Keratinocyte (primary cell): Measurements from ENCODE around the gene MYBBP1A. TPM values are rescaled to one million over a fixed set of nuclear protein-coding genes. Genes with fewer than 3 reads are reported as not detected.
A peak's percentile ranks its signal among the peaks of the same experiment; 100 is the strongest.

Experiments used
- DNase-seq: peaks from one replicate; pipeline ENCODE4 v3.0.0-alpha.2; 2011; ENCODE audit warnings: low read depth, missing footprints, low spot score
- FAIRE-seq: peaks from 2 replicates; lab custom pipeline; 2011; peaks lifted over from hg19 to GRCh38; lab: Jason Lieb, UNC
- H2AFZ ChIP-seq: 2 replicates; pipeline ENCODE4 v1.6.0; 2012; ENCODE audit warnings: low read length, control low read depth, inconsistent platforms; ENCODE audit not compliant: control insufficient read depth
- H3K27ac ChIP-seq: 2 replicates; pipeline ENCODE4 v1.5.1; 2011; ENCODE audit warnings: low read length; ENCODE audit not compliant: control insufficient read depth, insufficient read depth
- H3K27me3 ChIP-seq: 3 replicates; pipeline ENCODE4 v1.6.0; 2011; ENCODE audit warnings: low read length; ENCODE audit not compliant: control insufficient read depth, insufficient read depth; ENCODE audit errors: extremely low read depth
- H3K36me3 ChIP-seq, 2 experiments: 2 replicates in 1 of 2; 3 replicates in 1 of 2; pipeline ENCODE4 v1.5.1; 2011; ENCODE audit warnings: low read length in 2 of 2, mild to moderate bottlenecking in 1 of 2; ENCODE audit not compliant: control insufficient read depth in 2 of 2, insufficient read depth in 2 of 2; ENCODE audit errors: extremely low read depth in 1 of 2
- H3K4me1 ChIP-seq: 3 replicates; pipeline ENCODE4 v1.5.1; 2011; ENCODE audit warnings: low read length; ENCODE audit not compliant: control insufficient read depth, insufficient read depth; ENCODE audit errors: extremely low read depth
- H3K4me2 ChIP-seq: 3 replicates; pipeline ENCODE4 v1.6.0; 2011; ENCODE audit warnings: low read depth, low read length; ENCODE audit not compliant: control insufficient read depth, insufficient read depth; ENCODE audit errors: extremely low read depth
- H3K4me3 ChIP-seq, 3 experiments: fragments of 200-600 bp in 1 of 3; sonication (generic) in 1 of 3; 2 replicates in 2 of 3; 3 replicates in 1 of 3; pipeline ENCODE4 v1.5.1; 2011 to 2016; ENCODE audit warnings: low read length in 3 of 3, mild to moderate bottlenecking in 3 of 3, control low read depth in 2 of 3, inconsistent platforms in 1 of 3, low read depth in 1 of 3, mixed read lengths in 1 of 3, mixed run types in 1 of 3, moderate library complexity in 1 of 3; ENCODE audit not compliant: control insufficient read depth in 2 of 3, insufficient read depth in 2 of 3; ENCODE audit errors: extremely low read depth in 1 of 3
- H3K79me2 ChIP-seq: 2 replicates; pipeline ENCODE4 v1.6.0; 2012; ENCODE audit warnings: low read length; ENCODE audit not compliant: control insufficient read depth, insufficient read depth
- H3K9ac ChIP-seq: 3 replicates; pipeline ENCODE4 v1.6.0; 2011; ENCODE audit warnings: low read length; ENCODE audit not compliant: control insufficient read depth, insufficient read depth; ENCODE audit errors: extremely low read depth
- H3K9me1 ChIP-seq: 3 replicates; pipeline ENCODE4 v1.6.0; 2011; ENCODE audit warnings: low read length; ENCODE audit not compliant: control insufficient read depth, insufficient read depth; ENCODE audit errors: extremely low read depth
- H3K9me3 ChIP-seq: 2 replicates; pipeline ENCODE4 v1.5.1; 2012; ENCODE audit warnings: low read depth, low read length; ENCODE audit not compliant: control insufficient read depth
- H4K20me1 ChIP-seq: 3 replicates; pipeline ENCODE4 v1.6.0; 2011; ENCODE audit warnings: low read length; ENCODE audit not compliant: control insufficient read depth, insufficient read depth; ENCODE audit errors: extremely low read depth
- CTCF ChIP-seq, 3 experiments: IDR thresholded peaks in 1 of 3; conservative IDR thresholded peaks in 1 of 3; optimal IDR thresholded peaks in 1 of 3; 2 replicates in 2 of 3; 3 replicates in 1 of 3; pipeline versions ENCODE3 to v1.5.1; 2011; ENCODE audit warnings: low read length in 3 of 3, mild to moderate bottlenecking in 3 of 3, moderate library complexity in 2 of 3, control low read depth in 1 of 3, inconsistent platforms in 1 of 3; ENCODE audit not compliant: insufficient read depth in 2 of 3; ENCODE audit errors: extremely low read depth in 1 of 3
- EZH2 ChIP-seq: IDR thresholded peaks from one replicate; pipeline ENCODE4 v1.6.1; 2012; ENCODE audit warnings: inconsistent platforms, mild to moderate bottlenecking, low read length, moderate library complexity
- dilution Hi-C: fragments of 300-500 bp; cut with MboI; formaldehyde crosslinking; loops from one replicate; pipeline ENCODE4 v1.7.0; 2020; ENCODE audit warnings: low sequenced_read_pairs; ENCODE audit not compliant: extremely low pct_ligation_motif_present
- polyA plus RNA-seq, 5 experiments: library from polyadenylated mRNA; depleted of rRNA in 3 of 5; stranded (reverse) in 3 of 5; stranded (forward) in 1 of 5; unstranded in 1 of 5; fragments of >200 nt; gene quantifications; 1 replicate in 1 of 5; 2 replicates in 3 of 5; 3 replicates in 1 of 5; pipeline versions ENCODE4 v1.2.1 to v1.2.3, GENCODE V29; 2011 to 2012; ENCODE audit warnings: missing spikeins in 2 of 5, low read depth in 1 of 5, low replicate concordance in 1 of 5

MYBBP1A gene
- polyA plus RNA-seq, 1 donor (not counting 4 experiments of a cell fraction or from before 2014, with no cell fraction given): 20.5 TPM

GRCh38 chr17:4541328-4542002 lies 13.7 kb downstream of the MYBBP1A start:
- H3K36me3 ChIP-seq: peaks cover 46 to 53% of the 10 kb centered on the region in 2 experiments
- dilution Hi-C loops: no loop called here

GRCh38 chr17:4540687-4541327 lies 14.4 kb downstream of the MYBBP1A start:
- Histone ChIP-seq H3K9me1 (no peaks in the 10 kb centered on the region), H3K4me1 (peaks cover 7% of the 10 kb centered on the region), H3K27ac (no peak overlapping the region), H3K9ac (no peak overlapping the region), H3K9me3 (no peaks in the 10 kb centered on the region), H3K4me3 (no peak overlapping the region), H3K79me2 (no peaks in the 10 kb centered on the region), H2AFZ (no peak overlapping the region), H3K4me2 (no peak overlapping the region), H3K27me3 (no peaks in the 10 kb centered on the region), H4K20me1 (peaks cover 19% of the 10 kb centered on the region), H3K36me3 (peaks cover 46 to 50% of the 10 kb centered on the region in 2 experiments)
- no peak for FAIRE-seq
- dilution Hi-C loops: no loop called here
- TF ChIP-seq CTCF (optimal IDR thresholded peaks at IDR 0.05 in 1 of 3, IDR thresholded peaks at IDR 0.05 in 1 of 3, conservative IDR thresholded peaks at IDR 0.05 in 1 of 3; ENCODE audit: extremely low read depth in 1 of 3, insufficient read depth in 2 of 3, low read length in 3 of 3): no peak
- no peak for TF ChIP-seq EZH2
- DNase-seq: no peak

More at GRCh38 chr17:4541328-4542002, 13.7 kb downstream of the MYBBP1A start:
- H3K9ac ChIP-seq: no peak overlapping the region
- H3K9me1 ChIP-seq: no peaks in the 10 kb centered on the region
- no peak overlapping the region for H3K4me2 ChIP-seq
- H4K20me1 ChIP-seq: peaks cover 19% of the 10 kb centered on the region
- FAIRE-seq (no peak), DNase-seq (no peak)
- H3K27me3 ChIP-seq: no peaks in the 10 kb centered on the region
- no peaks in the 10 kb centered on the region for H3K79me2 ChIP-seq
- H3K4me1 ChIP-seq: peaks cover 7% of the 10 kb centered on the region
- no peak overlapping the region for H2AFZ ChIP-seq
- TF ChIP-seq CTCF (optimal IDR thresholded peaks at IDR 0.05 in 1 of 3, IDR thresholded peaks at IDR 0.05 in 1 of 3, conservative IDR thresholded peaks at IDR 0.05 in 1 of 3; ENCODE audit: extremely low read depth in 1 of 3, insufficient read depth in 2 of 3, low read length in 3 of 3) (peak in 1 of 3 experiments; percentile 21), EZH2 (no peak)
- no peak overlapping the region for H3K27ac ChIP-seq
- H3K9me3 ChIP-seq: no peaks in the 10 kb centered on the region
- no peak overlapping the region for H3K4me3 ChIP-seq
